ENCODE measurements around the gene EXTL1. TPM values are rescaled to one million over a fixed set of nuclear protein-coding genes. Genes with fewer than 3 reads are reported as not detected.

EXTL1 gene
- total RNA-seq, 1 experiment from 2014 or later, result not detected

DNA sequence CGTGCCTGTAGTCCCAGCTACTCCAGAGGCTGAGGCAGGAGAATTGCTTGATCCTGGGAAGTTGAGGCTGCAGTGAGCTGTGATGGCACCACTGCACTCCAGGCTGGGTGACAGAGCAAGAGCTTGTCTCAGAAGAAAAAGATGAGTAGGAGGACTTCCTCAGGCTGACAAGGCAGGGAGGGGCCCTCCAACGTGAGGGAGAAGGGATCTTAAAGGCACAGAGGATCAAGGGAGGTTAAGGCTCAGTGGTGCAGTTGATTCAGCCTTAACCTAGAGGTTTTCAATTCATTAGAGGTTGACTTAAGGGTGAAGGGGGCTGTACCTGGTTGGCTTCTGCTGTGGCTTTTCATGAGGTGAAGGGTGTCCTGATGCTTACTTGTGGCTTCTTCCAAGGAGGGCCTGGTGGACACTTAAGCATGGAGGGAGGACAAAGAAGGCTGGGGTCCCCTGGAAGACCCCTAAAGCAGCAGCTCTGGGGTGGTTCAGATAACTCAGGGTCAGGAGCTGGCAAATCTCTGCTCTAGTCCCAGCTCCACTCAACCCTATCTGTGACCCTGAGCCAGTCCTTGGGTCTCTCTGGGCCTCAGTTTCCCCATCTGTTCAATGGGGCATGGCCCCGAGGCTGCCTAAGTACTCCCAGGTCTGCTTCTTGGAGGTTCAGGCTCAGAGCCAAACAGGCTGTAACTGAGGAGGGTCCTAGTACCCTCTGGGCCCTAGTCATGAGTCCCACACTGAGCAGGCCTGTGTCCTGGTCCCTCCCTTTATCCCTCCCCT lies 6.3 kb downstream of the EXTL1 start:
- DNase-seq, result no peak
- Mint-ChIP-seq H3K36me3 (ENCODE audit: insufficient read depth, unreplicated experiment) (no peaks in the 10 kb centered on the region), H3K9me3 (ENCODE audit: low read depth, unreplicated experiment) (no peaks in the 10 kb centered on the region), H3K4me1 (ENCODE audit: low read depth, unreplicated experiment) (no peaks in the 10 kb centered on the region), H3K27me3 (ENCODE audit: unreplicated experiment) (peaks cover 49% of the 10 kb centered on the region), H3K27ac (ENCODE audit: unreplicated experiment) (no peak overlapping the region), H3K4me3 (ENCODE audit: low read depth, unreplicated experiment) (no peak overlapping the region)
- TF ChIP-seq, protein P1, sequence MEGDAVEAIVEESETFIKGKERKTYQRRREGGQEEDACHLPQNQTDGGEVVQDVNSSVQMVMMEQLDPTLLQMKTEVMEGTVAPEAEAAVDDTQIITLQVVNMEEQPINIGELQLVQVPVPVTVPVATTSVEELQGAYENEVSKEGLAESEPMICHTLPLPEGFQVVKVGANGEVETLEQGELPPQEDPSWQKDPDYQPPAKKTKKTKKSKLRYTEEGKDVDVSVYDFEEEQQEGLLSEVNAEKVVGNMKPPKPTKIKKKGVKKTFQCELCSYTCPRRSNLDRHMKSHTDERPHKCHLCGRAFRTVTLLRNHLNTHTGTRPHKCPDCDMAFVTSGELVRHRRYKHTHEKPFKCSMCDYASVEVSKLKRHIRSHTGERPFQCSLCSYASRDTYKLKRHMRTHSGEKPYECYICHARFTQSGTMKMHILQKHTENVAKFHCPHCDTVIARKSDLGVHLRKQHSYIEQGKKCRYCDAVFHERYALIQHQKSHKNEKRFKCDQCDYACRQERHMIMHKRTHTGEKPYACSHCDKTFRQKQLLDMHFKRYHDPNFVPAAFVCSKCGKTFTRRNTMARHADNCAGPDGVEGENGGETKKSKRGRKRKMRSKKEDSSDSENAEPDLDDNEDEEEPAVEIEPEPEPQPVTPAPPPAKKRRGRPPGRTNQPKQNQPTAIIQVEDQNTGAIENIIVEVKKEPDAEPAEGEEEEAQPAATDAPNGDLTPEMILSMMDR (IDR thresholded peaks at IDR 0.05; ENCODE audit: unreplicated experiment), result no peak
- CTCF ChIA-PET, result interaction anchor here (0.6 to 0.7 kb wide), 2 partner anchors 82 to 203 kb away, joined by 7 read pairs; no protein-coding TSS in a partner anchor
- intact Hi-C loops (cut with micrococcal nuclease; ENCODE audit: unreplicated experiment), result no loop called here
- BruUV-seq (replicated peaks), result no TSS peak

DNA sequence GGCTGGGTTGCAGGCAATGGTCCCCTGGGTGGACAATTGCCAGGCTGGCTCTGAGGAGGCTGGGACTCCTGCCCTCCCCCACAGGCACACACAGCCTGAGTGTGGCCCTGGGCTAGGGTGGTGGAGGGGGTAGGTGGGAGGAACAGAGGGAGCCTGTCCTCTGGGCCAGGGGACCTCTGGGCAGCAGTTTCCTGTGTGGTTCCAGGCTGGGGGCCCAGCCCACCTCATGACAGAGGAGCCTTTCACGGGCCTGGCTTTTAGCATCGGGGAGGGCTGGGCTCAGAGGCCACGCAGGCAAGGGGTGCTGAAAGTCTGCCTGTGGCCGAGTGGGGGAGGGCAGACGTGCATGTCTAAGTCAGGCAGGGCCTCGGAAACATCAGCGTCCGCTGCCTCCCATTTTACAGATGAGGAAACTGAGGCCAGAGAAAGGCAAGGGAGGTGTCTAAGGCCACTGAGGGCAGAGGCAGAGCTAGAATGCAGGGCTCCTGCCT lies 7.0 kb downstream of the EXTL1 start:
- H3K9me3 Mint-ChIP-seq (ENCODE audit: low read depth, unreplicated experiment), result no peaks in the 10 kb centered on the region
- H3K27me3 Mint-ChIP-seq (ENCODE audit: unreplicated experiment), result peaks cover 50% of the 10 kb centered on the region
- H3K36me3 Mint-ChIP-seq (ENCODE audit: insufficient read depth, unreplicated experiment), result no peaks in the 10 kb centered on the region
- intact Hi-C loops (cut with micrococcal nuclease; ENCODE audit: unreplicated experiment), result no loop called here
- TF ChIP-seq, protein P1 (IDR thresholded peaks at IDR 0.05; ENCODE audit: unreplicated experiment), result no peak
- no TSS peak for BruUV-seq (replicated peaks)
- no peak for DNase-seq
- CTCF ChIA-PET, result no interaction called here
- H3K4me1 Mint-ChIP-seq (ENCODE audit: low read depth, unreplicated experiment), result no peaks in the 10 kb centered on the region
- no peak overlapping the region for H3K27ac Mint-ChIP-seq (ENCODE audit: unreplicated experiment)
- no peak overlapping the region for H3K4me3 Mint-ChIP-seq (ENCODE audit: low read depth, unreplicated experiment)

DNA sequence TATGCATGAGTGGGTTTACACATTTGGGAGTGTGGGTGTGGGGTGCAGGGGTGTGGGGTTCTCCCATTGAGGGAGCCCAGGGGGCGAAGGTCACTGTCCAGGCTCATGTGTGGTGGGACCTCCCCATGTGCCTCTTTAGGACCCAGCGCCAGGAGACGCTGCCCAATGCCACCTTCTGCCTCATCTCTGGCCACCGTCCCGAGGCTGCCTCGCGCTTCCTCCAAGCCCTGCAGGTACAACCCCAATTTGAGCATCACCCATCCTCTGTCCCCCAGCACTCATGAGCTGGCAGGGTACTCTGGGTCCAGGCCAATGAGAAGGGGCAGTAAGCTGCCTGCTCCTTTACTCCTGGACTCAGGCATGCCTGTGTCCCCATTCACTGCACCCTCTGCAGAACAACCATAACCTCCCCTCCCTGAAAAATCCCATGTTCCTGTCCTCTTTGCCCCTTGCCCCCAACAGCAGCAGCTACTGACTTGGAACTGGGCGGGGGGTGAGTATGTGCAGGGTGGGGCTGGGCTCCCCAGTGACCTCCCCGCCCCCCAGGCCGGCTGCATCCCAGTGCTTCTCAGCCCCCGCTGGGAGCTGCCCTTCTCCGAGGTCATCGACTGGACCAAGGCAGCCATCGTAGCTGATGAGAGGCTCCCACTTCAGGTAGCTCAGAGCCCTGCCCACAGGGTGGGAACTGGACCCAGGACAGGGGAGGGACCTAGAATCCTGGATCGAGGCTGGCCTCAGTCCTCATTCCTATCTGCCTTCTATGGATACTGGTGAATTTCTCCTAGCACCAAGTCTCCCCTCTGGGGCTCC lies 7.7 kb downstream of the EXTL1 start:
- H3K4me1 Mint-ChIP-seq (ENCODE audit: low read depth, unreplicated experiment), result no peaks in the 10 kb centered on the region
- intact Hi-C loops (cut with micrococcal nuclease; ENCODE audit: unreplicated experiment), result no loop called here
- no TSS peak for BruUV-seq (replicated peaks)
- H3K4me3 Mint-ChIP-seq (ENCODE audit: low read depth, unreplicated experiment), result no peak overlapping the region
- H3K9me3 Mint-ChIP-seq (ENCODE audit: low read depth, unreplicated experiment), result no peaks in the 10 kb centered on the region
- TF ChIP-seq, protein P1 (IDR thresholded peaks at IDR 0.05; ENCODE audit: unreplicated experiment), result no peak
- H3K27ac Mint-ChIP-seq (ENCODE audit: unreplicated experiment), result no peak overlapping the region
- DNase-seq, result no peak
- no peaks in the 10 kb centered on the region for H3K36me3 Mint-ChIP-seq (ENCODE audit: insufficient read depth, unreplicated experiment)
- H3K27me3 Mint-ChIP-seq (ENCODE audit: unreplicated experiment), result peaks cover 50% of the 10 kb centered on the region
- CTCF ChIA-PET, result interaction anchor here (0.6 kb wide), 1 partner anchor 384 kb away, joined by 4 read pairs; no protein-coding TSS in a partner anchor

DNA sequence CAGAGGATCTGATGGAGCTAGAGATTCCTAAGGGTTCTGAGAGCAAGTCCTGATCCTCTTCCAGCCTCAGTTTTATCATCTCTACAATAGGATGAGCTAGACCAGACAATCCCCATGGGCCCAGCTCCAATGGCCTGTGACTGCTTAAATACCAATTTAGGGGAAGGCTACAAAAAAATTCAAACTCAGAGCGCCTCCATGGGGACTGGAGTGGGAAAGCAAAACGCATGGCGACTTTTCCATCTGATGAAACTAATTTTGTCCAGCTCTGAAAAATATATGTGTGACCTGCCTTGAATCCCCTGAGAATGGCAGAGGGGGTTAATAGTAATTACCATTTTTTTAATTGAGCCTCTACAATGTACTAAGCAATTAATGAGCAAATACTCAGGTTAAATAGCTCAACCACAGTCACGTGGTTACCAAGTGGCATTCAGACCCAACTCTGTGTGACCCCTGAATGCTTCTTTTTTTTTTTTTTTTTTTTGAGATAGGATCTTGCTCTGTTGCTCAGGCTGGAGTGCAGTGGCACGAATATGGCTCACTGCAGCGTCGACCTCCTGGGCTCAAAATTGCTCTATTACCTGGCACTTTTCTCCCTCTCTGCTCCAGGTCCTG lies 8.4 kb downstream of the EXTL1 start:
- BruUV-seq (replicated peaks), result no TSS peak
- no peak for DNase-seq
- intact Hi-C loops (cut with micrococcal nuclease; ENCODE audit: unreplicated experiment), result no loop called here
- TF ChIP-seq, protein P1 (IDR thresholded peaks at IDR 0.05; ENCODE audit: unreplicated experiment), result no peak
- Mint-ChIP-seq H3K27ac (ENCODE audit: unreplicated experiment) (no peak overlapping the region), H3K4me1 (ENCODE audit: low read depth, unreplicated experiment) (no peaks in the 10 kb centered on the region), H3K36me3 (ENCODE audit: insufficient read depth, unreplicated experiment) (peaks cover 4% of the 10 kb centered on the region), H3K4me3 (ENCODE audit: low read depth, unreplicated experiment) (no peak overlapping the region), H3K27me3 (ENCODE audit: unreplicated experiment) (peaks cover 50% of the 10 kb centered on the region), H3K9me3 (ENCODE audit: low read depth, unreplicated experiment) (no peaks in the 10 kb centered on the region)
- CTCF ChIA-PET, result interaction anchor here (0.6 kb wide), 1 partner anchor 383 kb away, joined by 4 read pairs; no protein-coding TSS in a partner anchor
